Activated CD8-positive, alpha-beta T cell treated with anti-CD3 and anti-CD28 coated beads for 36 hours (primary cell): Measurements from ENCODE around the gene PDP2. TPM values are rescaled to one million over a fixed set of nuclear protein-coding genes. Genes with fewer than 3 reads are reported as not detected.

Experiments
- ATAC-seq: fragments of 200-7000 bp; cut with Tn5 transposase; one replicate; pipeline ENCODE4 v1.10.0; 2021; ENCODE audit warnings: mild to moderate bottlenecking, moderate library complexity
- CTCF ChIA-PET: fragments of 350-600 bp; sonication (Branson Sonifier 250); formaldehyde crosslinking; loops from one replicate; lab custom pipeline; 2021; ENCODE audit warnings: antibody characterized with exemption; lab: Charles Lee
- POLR2A ChIA-PET: fragments of 350-600 bp; sonication (Branson Sonifier 250); formaldehyde crosslinking; loops from one replicate; lab custom pipeline; 2021; ENCODE audit warnings: antibody characterized with exemption; lab: Charles Lee
- DNase-seq: peaks from one replicate; pipeline ENCODE4 v3.0.0-alpha.2; 2020
- H3K27ac Mint-ChIP-seq: one replicate; pipeline ENCODE4 v1.8.0; 2021; ENCODE audit warnings: mild to moderate bottlenecking, mixed read lengths
- H3K27me3 Mint-ChIP-seq: one replicate; pipeline ENCODE4 v1.8.0; 2021; ENCODE audit warnings: mixed read lengths
- H3K36me3 Mint-ChIP-seq: one replicate; pipeline ENCODE4 v1.8.0; 2021; ENCODE audit warnings: low read depth, mixed read lengths
- H3K4me1 Mint-ChIP-seq: one replicate; pipeline ENCODE4 v1.8.0; 2021; ENCODE audit warnings: low read depth, mixed read lengths
- H3K4me3 Mint-ChIP-seq: one replicate; pipeline ENCODE4 v1.8.0; 2021; ENCODE audit warnings: mild to moderate bottlenecking, moderate library complexity, mixed read lengths
- H3K9me3 Mint-ChIP-seq: one replicate; pipeline ENCODE4 v1.8.0; 2021; ENCODE audit warnings: mixed read lengths
- intact Hi-C: fragments of 100-400 bp; cut with micrococcal nuclease; formaldehyde crosslinking; loops from one replicate; pipeline ENCODE4 v1.10.0; 2022
- total RNA-seq, 2 experiments: library from RNA; stranded (reverse); gene quantifications; one replicate each; pipeline ENCODE4 v1.2.3, GENCODE V29; 2021
- TF ChIP-seq, protein P1 (sequence below): fragments of 200-600 bp; IDR thresholded peaks from one replicate; pipeline ENCODE4 v1.8.0; 2022; ENCODE audit warnings: antibody characterized with exemption, mild to moderate bottlenecking

The PDP2 gene
- total RNA-seq, 2 experiments from 2014 or later, result 31.2 to 38.1 TPM

DNA sequence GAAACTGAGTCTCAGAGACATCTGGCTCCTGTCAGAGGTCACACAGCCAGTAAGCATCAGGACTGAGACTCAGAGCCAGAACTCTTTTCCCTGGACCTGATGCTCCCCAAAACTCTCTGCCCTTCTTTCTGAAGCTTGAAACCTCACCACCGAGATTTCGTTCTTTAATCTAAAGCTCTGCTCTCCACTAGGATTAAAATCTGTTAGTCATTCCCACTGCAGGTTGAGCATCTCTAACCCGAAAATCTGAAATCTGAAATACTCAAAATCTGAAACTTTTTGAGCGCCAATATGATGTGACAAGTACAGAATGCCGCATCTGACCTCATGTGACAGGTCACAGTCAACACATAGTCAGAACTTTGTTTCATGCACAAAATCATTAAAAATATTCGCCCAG, 36.2 kb downstream of the PDP2 start:
- TF ChIP-seq, protein P1, sequence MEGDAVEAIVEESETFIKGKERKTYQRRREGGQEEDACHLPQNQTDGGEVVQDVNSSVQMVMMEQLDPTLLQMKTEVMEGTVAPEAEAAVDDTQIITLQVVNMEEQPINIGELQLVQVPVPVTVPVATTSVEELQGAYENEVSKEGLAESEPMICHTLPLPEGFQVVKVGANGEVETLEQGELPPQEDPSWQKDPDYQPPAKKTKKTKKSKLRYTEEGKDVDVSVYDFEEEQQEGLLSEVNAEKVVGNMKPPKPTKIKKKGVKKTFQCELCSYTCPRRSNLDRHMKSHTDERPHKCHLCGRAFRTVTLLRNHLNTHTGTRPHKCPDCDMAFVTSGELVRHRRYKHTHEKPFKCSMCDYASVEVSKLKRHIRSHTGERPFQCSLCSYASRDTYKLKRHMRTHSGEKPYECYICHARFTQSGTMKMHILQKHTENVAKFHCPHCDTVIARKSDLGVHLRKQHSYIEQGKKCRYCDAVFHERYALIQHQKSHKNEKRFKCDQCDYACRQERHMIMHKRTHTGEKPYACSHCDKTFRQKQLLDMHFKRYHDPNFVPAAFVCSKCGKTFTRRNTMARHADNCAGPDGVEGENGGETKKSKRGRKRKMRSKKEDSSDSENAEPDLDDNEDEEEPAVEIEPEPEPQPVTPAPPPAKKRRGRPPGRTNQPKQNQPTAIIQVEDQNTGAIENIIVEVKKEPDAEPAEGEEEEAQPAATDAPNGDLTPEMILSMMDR, result no peak
- Mint-ChIP-seq H3K36me3 (no peaks in the 10 kb centered on the region), H3K9me3 (no peaks in the 10 kb centered on the region), H3K4me1 (no peaks in the 10 kb centered on the region), H3K4me3 (no peak overlapping the region), H3K27ac (no peak overlapping the region), H3K27me3 (peaks cover 3% of the 10 kb centered on the region)
- DNase-seq, result no peak
- intact Hi-C loops, result no loop called here
- CTCF ChIA-PET, result interaction anchor here (1.5 to 2.8 kb wide), 2 partner anchors 12 to 86 kb away, joined by 5 to 13 read pairs; partner anchors contain the start of gene NAE1
- ATAC-seq, result no peak
- POLR2A ChIA-PET, result no interaction called here

DNA sequence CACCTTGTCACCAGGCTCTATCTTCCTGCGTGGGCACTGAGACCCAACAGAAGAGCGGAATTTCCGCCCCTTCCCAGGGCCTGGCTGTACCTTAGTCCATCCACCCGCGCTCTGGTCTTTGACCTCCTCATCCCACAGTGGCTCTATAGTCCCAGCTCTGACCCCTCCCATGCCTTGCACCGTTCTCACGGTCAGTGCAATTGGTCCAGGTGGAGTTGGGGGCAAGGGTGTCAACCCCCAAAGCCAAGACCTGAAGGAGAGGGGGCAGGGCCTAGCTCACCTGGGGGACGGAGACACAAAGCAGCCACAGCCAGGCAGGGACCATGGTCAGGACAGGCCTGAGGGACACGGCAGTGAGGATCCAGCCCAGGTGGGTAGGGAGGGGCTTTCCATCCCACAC, 37.4 kb downstream of the PDP2 start:
- intact Hi-C loops, result no loop called here
- CTCF ChIA-PET, result interaction anchor here (1.7 to 2.8 kb wide), 4 partner anchors 8 to 22 kb away, joined by 4 to 13 read pairs (median 10); no protein-coding TSS in a partner anchor
- POLR2A ChIA-PET, result no interaction called here
- H3K27me3 Mint-ChIP-seq, result peaks cover 3% of the 10 kb centered on the region
- ATAC-seq, result no peak
- DNase-seq, result no peak
- no peaks in the 10 kb centered on the region for H3K4me1 Mint-ChIP-seq
- no peaks in the 10 kb centered on the region for H3K9me3 Mint-ChIP-seq
- TF ChIP-seq, protein P1, result no peak
- H3K4me3 Mint-ChIP-seq, result no peak overlapping the region
- H3K36me3 Mint-ChIP-seq, result no peaks in the 10 kb centered on the region
- H3K27ac Mint-ChIP-seq, result no peak overlapping the region

DNA sequence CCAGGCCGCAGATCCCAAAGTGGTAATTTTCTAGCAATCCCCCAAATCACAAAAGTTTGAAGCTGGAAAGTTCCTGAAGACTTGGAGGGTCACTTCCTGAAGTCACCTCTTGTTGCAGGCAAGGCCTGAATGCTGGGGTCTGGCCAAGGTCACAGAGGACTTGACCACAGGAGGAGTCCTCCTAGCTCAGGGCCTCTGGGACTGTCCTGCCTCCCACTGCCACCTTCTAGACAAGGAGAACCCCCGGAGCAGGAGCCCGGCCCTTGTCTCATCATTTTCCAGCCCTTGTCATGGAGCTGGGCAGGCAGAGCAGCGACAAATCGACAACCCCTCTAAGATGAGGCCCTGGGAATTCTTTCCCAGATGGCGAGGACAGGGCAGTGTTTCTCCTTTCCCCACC, 38.0 kb downstream of the PDP2 start:
- Mint-ChIP-seq H3K4me3 (no peak overlapping the region), H3K27ac (no peak overlapping the region), H3K4me1 (no peaks in the 10 kb centered on the region), H3K9me3 (no peaks in the 10 kb centered on the region), H3K27me3 (peaks cover 9% of the 10 kb centered on the region), H3K36me3 (no peaks in the 10 kb centered on the region)
- ATAC-seq (no peak), DNase-seq (no peak)
- TF ChIP-seq, protein P1, result no peak
- POLR2A ChIA-PET, result interaction anchor here (0.6 to 1.0 kb wide), 2 partner anchors 10 to 705 kb away, joined by 3 read pairs; no protein-coding TSS in a partner anchor
- CTCF ChIA-PET, result interaction anchor here (0.8 to 2.8 kb wide), 6 partner anchors 9 to 43 kb away, joined by 3 to 13 read pairs (median 6); partner anchors contain the start of gene CES3
- intact Hi-C loops, result no loop called here

DNA sequence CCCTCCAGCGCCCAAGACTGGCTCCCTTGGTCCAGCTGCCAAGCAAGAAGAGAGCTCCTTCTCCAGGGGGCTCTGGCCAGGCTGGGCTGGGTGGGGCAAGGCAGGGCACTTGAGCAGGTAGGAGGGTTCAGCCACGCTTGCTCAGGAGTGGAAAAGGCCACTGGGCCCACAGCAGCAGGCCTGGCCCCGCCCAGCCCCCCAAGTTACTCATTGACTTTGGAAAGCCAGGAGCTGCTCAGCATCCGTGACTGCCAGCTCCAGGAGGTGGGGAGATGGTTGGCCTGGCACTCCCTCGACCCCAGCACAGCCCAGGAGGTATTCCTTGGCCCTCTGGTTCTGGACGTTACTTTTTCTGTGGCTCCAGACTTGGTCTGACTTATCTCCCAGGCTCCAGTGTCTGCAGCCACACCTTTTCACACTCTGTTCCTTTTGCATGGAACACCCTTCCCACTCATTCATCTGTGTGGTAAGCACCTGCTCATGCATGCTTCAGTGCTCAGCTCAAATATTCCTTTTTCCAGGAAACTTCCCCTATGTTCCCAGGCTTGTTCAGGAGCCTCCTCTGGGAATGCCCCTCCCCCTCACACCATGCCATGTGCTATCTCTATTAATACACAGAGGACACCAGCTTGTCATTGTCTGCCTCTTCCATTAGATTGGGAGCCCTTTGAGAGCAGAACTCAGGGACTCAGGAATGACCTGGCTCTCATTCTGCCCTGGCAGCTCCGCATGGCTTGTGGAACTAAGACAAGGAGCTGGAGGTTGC, 38.7 kb downstream of the PDP2 start, which contains the start of gene CDH16:
Gene CDH16 (minus strand): TSS at position 83 of the 766 bp plus-strand sequence. CDS start 820 bp downstream, outside the sequence.
- ChIA-PET POLR2A (interaction anchor here (0.6 to 1.5 kb wide), 3 partner anchors 9 to 704 kb away, joined by 3 read pairs; no protein-coding TSS in a partner anchor), CTCF (interaction anchor here (0.7 to 2.8 kb wide), 10 partner anchors 9 to 88 kb away, joined by 3 to 13 read pairs (median 4); partner anchors contain the start of genes CES3 and NAE1)
- TF ChIP-seq, protein P1, result no peak
- Mint-ChIP-seq H3K4me3 (no peak within 1 kb of the TSS), H3K27me3 (peaks cover 16% of the 10 kb centered on the region), H3K27ac (no peak within 1 kb of the TSS), H3K36me3 (no peaks in the 10 kb centered on the region), H3K4me1 (no peaks in the 10 kb centered on the region), H3K9me3 (no peaks in the 10 kb centered on the region)
- DNase-seq (no peak), ATAC-seq (no peak)
- intact Hi-C loops, result no loop called here
